Liver (tissue), 9 donors: ENCODE measurements around the gene RHOH. TPM values are rescaled to one million over a fixed set of nuclear protein-coding genes. Genes with fewer than 3 reads are reported as not detected.
A peak's percentile ranks its signal among the peaks of the same experiment; 100 is the strongest.

Experiments
- DNase-seq: peaks from one replicate; pipeline ENCODE4 v3.0.0-alpha.2; 2017; ENCODE audit warnings: low spot score
- H3K27ac ChIP-seq, 2 donors: one replicate each; pipeline ENCODE4 v1.7.0; 2013; ENCODE audit warnings: inconsistent platforms in 2 of 2, low read length in 2 of 2, control low read depth in 1 of 2, low read depth in 1 of 2, mild to moderate bottlenecking in 1 of 2
- H3K27me3 ChIP-seq, 4 donors: one replicate each; pipeline versions ENCODE4 v1.6.1 to v1.7.0; 2013; ENCODE audit warnings: low read length in 3 of 4, inconsistent platforms in 1 of 4, mild to moderate bottlenecking in 1 of 4, moderate library complexity in 1 of 4; ENCODE audit not compliant: control insufficient read depth in 4 of 4, insufficient read depth in 4 of 4
- H3K36me3 ChIP-seq, 4 donors: one replicate each; pipeline versions ENCODE4 v1.6.1 to v1.7.0; 2013; ENCODE audit warnings: low read length in 3 of 4, mild to moderate bottlenecking in 3 of 4, low read depth in 1 of 4, moderate library complexity in 1 of 4; ENCODE audit not compliant: control insufficient read depth in 4 of 4, insufficient read depth in 3 of 4
- H3K4me1 ChIP-seq, 4 donors: one replicate each; pipeline versions ENCODE4 v1.6.1 to v1.7.0; 2013; ENCODE audit warnings: low read length in 3 of 4, mild to moderate bottlenecking in 3 of 4, moderate library complexity in 1 of 4; ENCODE audit not compliant: control insufficient read depth in 4 of 4, insufficient read depth in 4 of 4
- H3K4me3 ChIP-seq, 3 donors: one replicate each; pipeline versions ENCODE4 v1.6.1 to v1.7.0; 2013; ENCODE audit warnings: low read length in 3 of 3, control low read depth in 1 of 3, low read depth in 1 of 3, mild to moderate bottlenecking in 1 of 3
- H3K9ac ChIP-seq, 2 donors: one replicate each; pipeline ENCODE4 v1.7.0; 2013; ENCODE audit warnings: low read length in 2 of 2, mild to moderate bottlenecking in 2 of 2, moderate library complexity in 2 of 2, control low read depth in 1 of 2, low read depth in 1 of 2
- H3K9me3 ChIP-seq, 4 donors: one replicate each; pipeline versions ENCODE4 v1.6.1 to v1.7.0; 2013; ENCODE audit warnings: low read length in 3 of 4; ENCODE audit not compliant: control insufficient read depth in 4 of 4
- ATF3 ChIP-seq: IDR thresholded peaks from 2 replicates; pipeline ENCODE4 v1.6.1; 2016; ENCODE audit warnings: antibody characterized with exemption
- CTCF ChIP-seq: fragments of 150-350 bp; IDR thresholded peaks from 2 replicates; pipeline ENCODE4 v1.5.1; 2017; ENCODE audit warnings: improper control_type of control experiment, low read depth, low read length; ENCODE audit not compliant: missing input control
- EGR1 ChIP-seq, 2 donors: IDR thresholded peaks; 2 replicates each; pipeline ENCODE4 v1.6.1; 2016 to 2018; ENCODE audit warnings: antibody characterized with exemption in 2 of 2, low read depth in 2 of 2
- FOXA1 ChIP-seq: IDR thresholded peaks from 2 replicates; pipeline ENCODE4 v1.6.1; 2016; ENCODE audit warnings: antibody characterized with exemption
- FOXA2 ChIP-seq: IDR thresholded peaks from 2 replicates; pipeline ENCODE4 v1.6.1; 2016; ENCODE audit warnings: antibody characterized with exemption
- GABPA ChIP-seq, 2 donors: IDR thresholded peaks in 1 of 2; conservative IDR thresholded peaks in 1 of 2; 2 replicates each; pipeline ENCODE4 v1.6.1; 2016; ENCODE audit warnings: antibody characterized with exemption in 2 of 2, mild to moderate bottlenecking in 1 of 2, moderate library complexity in 1 of 2
- HNF4A ChIP-seq, 2 donors: conservative IDR thresholded peaks; 2 replicates each; pipeline ENCODE4 v1.6.1; 2016; ENCODE audit warnings: antibody characterized with exemption in 2 of 2, mild to moderate bottlenecking in 2 of 2
- HNF4G ChIP-seq: IDR thresholded peaks from 2 replicates; pipeline ENCODE4 v1.6.1; 2016; ENCODE audit warnings: antibody characterized with exemption
- JUND ChIP-seq, 2 donors: IDR thresholded peaks; 2 replicates each; pipeline ENCODE4 v1.6.1; 2016; ENCODE audit warnings: antibody characterized with exemption in 2 of 2
- MAX ChIP-seq: IDR thresholded peaks from 2 replicates; pipeline ENCODE4 v1.6.1; 2016; ENCODE audit warnings: antibody characterized with exemption
- NR2F2 ChIP-seq: IDR thresholded peaks from 2 replicates; pipeline ENCODE4 v1.6.1; 2016; ENCODE audit warnings: antibody characterized with exemption
- RAD21 ChIP-seq, 2 donors: IDR thresholded peaks; 2 replicates each; pipeline ENCODE4 v1.6.1; 2016; ENCODE audit warnings: antibody characterized with exemption in 2 of 2, mild to moderate bottlenecking in 2 of 2
- REST ChIP-seq: IDR thresholded peaks from 2 replicates; pipeline ENCODE4 v1.6.1; 2016; ENCODE audit warnings: antibody characterized with exemption, mild to moderate bottlenecking
- RXRA ChIP-seq, 2 donors: IDR thresholded peaks; 2 replicates each; pipeline ENCODE4 v1.6.1; 2017 to 2018; ENCODE audit warnings: antibody characterized with exemption in 2 of 2, mild to moderate bottlenecking in 1 of 2
- SP1 ChIP-seq: IDR thresholded peaks from 2 replicates; pipeline ENCODE4 v1.6.1; 2018; ENCODE audit warnings: antibody characterized with exemption, mild to moderate bottlenecking
- TAF1 ChIP-seq: conservative IDR thresholded peaks from 2 replicates; pipeline ENCODE4 v1.6.1; 2016; ENCODE audit warnings: antibody characterized with exemption, mild to moderate bottlenecking
- YY1 ChIP-seq: IDR thresholded peaks from 2 replicates; pipeline ENCODE4 v1.6.1; 2016; ENCODE audit warnings: antibody characterized with exemption, mild to moderate bottlenecking
- ZBTB33 ChIP-seq: IDR thresholded peaks from 2 replicates; pipeline ENCODE4 v1.6.1; 2016; ENCODE audit warnings: antibody characterized with exemption
- WGBS: extraction: QIAGEN DNeasy Blood & Tissue Kit; methylation state at CpG from one replicate; pipeline ENCODE4 v1.1.7; 2013; 5-methylcytosine and 5-hydroxymethylcytosine counted together
- polyA plus RNA-seq, 2 donors: library from polyadenylated mRNA; stranded (reverse) in 1 of 2; unstranded in 1 of 2; fragments of 200-250 nt in 1 of 2; fragments of >200 nt in 1 of 2; fragmentation: Nextera tagmentation in 1 of 2; extraction: Ambion mirVana in 1 of 2; gene quantifications; one replicate each; pipeline versions ENCODE4 v1.2.1 to v1.2.3, GENCODE V29; 2013 to 2015
- total RNA-seq, 2 donors: library from RNA; depleted of rRNA; stranded (reverse); fragments of >200 nt; gene quantifications; one replicate each; pipeline ENCODE4 v1.2.3, GENCODE V29; 2014
- donor health status: healthy.
- donor health status: healthy.
- donor health status: healthy.
- donor health status: healthy.
- donor health status: healthy.

Gene RHOH
- total and polyA plus RNA-seq, 4 donors, result 0.56 to 2.3 (median 1.3) TPM

GRCh38 chr4:40190880-40191815, 5.7 kb upstream of the RHOH start:
- H3K27ac ChIP-seq, result peak overlapping the region; percentile 15 to 17
- 30% methylated on average over 14 of the region's 14 CpGs for WGBS

More at GRCh38 chr4:40190880-40191815, 5.7 kb upstream of the RHOH start:
- Histone ChIP-seq H3K4me1 (peaks cover 0 to 15% (median 6%) of the 10 kb centered on the region in 4 donors), H3K9ac (no peak overlapping the region), H3K36me3 (no peaks in the 10 kb centered on the region), H3K9me3 (no peaks in the 10 kb centered on the region), H3K4me3 (peak overlapping the region in 2 of 3 donors; percentile 36 to 45), H3K27me3 (no peaks in the 10 kb centered on the region)
- no peak for DNase-seq
- TF ChIP-seq JUND (IDR thresholded peaks at IDR 0.05), result no peak
- TF ChIP-seq FOXA1, result no peak
- no peak for TF ChIP-seq TAF1
- peak; percentile 58 to 64 for TF ChIP-seq HNF4A (conservative IDR thresholded peaks at IDR 0.05)
- TF ChIP-seq YY1, result peak; percentile 86
- TF ChIP-seq GABPA (IDR thresholded peaks at IDR 0.05 in 1 of 2, conservative IDR thresholded peaks at IDR 0.05 in 1 of 2), result no peak
- TF ChIP-seq ZBTB33, result no peak
- no peak for TF ChIP-seq REST
- TF ChIP-seq SP1, result peak; percentile 58
- peak; percentile 12 to 29 for TF ChIP-seq RXRA (IDR thresholded peaks at IDR 0.05)
- no peak for TF ChIP-seq ATF3
- TF ChIP-seq CTCF, result no peak
- no peak for TF ChIP-seq RAD21 (IDR thresholded peaks at IDR 0.05)
- TF ChIP-seq NR2F2, result no peak
- no peak for TF ChIP-seq HNF4G
- TF ChIP-seq MAX, result no peak
- TF ChIP-seq FOXA2, result peak; percentile 40
- no peak for TF ChIP-seq EGR1 (IDR thresholded peaks at IDR 0.05; ENCODE audit: low read depth in 2 of 2)
